ENCODE results near the gene GPC6.

The GPC6 gene

DNA sequence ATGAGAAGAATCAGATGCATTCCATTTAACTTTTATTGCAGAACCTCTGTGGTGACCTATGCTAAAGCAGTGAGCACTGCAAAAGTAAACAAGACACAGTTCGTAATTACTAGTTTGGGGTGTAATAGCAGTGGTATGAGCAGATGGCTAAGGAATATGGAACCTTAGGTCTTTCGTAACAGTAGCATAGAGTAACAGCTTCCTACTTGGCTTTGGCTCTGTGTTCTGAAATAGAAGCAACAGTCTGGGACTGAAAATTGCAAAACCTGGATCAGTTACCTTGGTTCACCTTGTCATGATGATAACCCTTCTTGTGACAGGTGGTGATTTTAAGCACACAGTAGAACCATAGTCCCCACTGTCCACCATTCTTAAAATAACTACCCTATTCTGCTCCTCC lies 303.4 kb downstream of the GPC6 start:
- Histone ChIP-seq H3K4me3 (ENCODE audit: severe bottlenecking) (no peak overlapping the region), H3K36me3 (ENCODE audit: low read depth) (no peaks in the 10 kb centered on the region), H3K27ac (ENCODE audit: poor library complexity, severe bottlenecking) (no peak overlapping the region), H3K4me1 (ENCODE audit: insufficient read depth, poor library complexity, severe bottlenecking) (no peaks in the 10 kb centered on the region), H3K9me3 (ENCODE audit: severe bottlenecking) (no peaks in the 10 kb centered on the region), H3K27me3 (ENCODE audit: insufficient read depth, poor library complexity, severe bottlenecking) (no peaks in the 10 kb centered on the region)
- DNase-seq (ENCODE audit: low spot score): no peak
- ATAC-seq (ENCODE audit: low read depth): no peak
- no peak for TF ChIP-seq CTCF (IDR thresholded peaks at IDR 0.05; ENCODE audit: poor library complexity, severe bottlenecking)

DNA sequence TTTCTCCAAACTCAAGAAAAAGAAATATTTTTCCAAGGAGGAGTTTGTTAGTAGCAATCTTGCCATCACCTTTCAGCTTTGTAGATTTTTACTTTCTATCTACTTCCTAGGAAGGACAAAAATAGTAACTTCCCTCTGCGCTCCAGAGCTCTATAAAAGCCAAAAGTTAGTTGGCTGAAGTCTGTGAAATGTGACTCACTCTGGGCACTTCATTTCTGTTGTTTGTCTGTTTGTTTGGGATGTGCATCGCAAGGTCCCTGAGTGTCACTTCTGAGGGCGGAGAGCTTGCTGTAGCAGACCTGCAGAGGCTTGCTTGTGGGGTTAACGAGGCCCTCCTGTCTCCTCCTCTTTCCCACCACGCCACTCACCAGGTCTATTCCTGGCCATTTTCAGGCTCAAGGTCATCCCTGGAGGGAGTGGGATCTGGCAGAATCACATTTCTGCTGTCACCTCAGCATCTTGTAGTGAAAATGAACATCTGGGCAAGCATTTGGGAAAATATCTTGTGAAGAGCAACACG lies 307.6 kb downstream of the GPC6 start:
- no peak for DNase-seq (ENCODE audit: low spot score)
- TF ChIP-seq CTCF (IDR thresholded peaks at IDR 0.05; ENCODE audit: poor library complexity, severe bottlenecking): no peak

DNA sequence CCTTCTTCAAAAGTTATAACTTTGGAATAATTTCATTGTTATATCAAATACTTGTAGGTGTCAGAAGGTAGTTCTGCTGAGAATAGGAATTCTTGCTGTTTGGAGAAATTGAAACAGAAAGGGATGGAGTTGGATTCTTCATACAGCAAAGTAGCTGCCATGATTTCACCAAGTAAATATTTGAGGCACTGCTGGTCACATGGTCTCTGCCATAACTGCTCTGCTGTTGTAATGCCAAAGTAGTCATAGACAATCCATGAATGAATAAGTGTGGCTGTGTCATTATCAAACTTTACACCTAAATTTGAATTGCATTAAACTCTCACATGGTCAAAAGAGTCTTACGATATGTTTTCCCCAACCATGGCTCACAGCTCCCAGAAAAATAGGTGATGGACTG lies 308.6 kb downstream of the GPC6 start:
- Histone ChIP-seq H3K36me3 (ENCODE audit: low read depth) (no peaks in the 10 kb centered on the region), H3K4me1 (ENCODE audit: insufficient read depth, poor library complexity, severe bottlenecking) (no peaks in the 10 kb centered on the region), H3K4me3 (ENCODE audit: severe bottlenecking) (no peak overlapping the region), H3K27me3 (ENCODE audit: insufficient read depth, poor library complexity, severe bottlenecking) (no peaks in the 10 kb centered on the region), H3K9me3 (ENCODE audit: severe bottlenecking) (no peaks in the 10 kb centered on the region), H3K27ac (ENCODE audit: poor library complexity, severe bottlenecking) (no peak overlapping the region)
- ATAC-seq (ENCODE audit: low read depth) (0 out of 3 replicates have a peak, but pooled peaks have one; percentile 29), DNase-seq (ENCODE audit: low spot score) (no peak)
- TF ChIP-seq CTCF (IDR thresholded peaks at IDR 0.05; ENCODE audit: poor library complexity, severe bottlenecking): no peak

More for the DNA sequence above, 307.6 kb downstream of the GPC6 start:
- Histone ChIP-seq H3K27me3 (ENCODE audit: insufficient read depth, poor library complexity, severe bottlenecking) (no peaks in the 10 kb centered on the region), H3K4me3 (ENCODE audit: severe bottlenecking) (no peak overlapping the region), H3K27ac (ENCODE audit: poor library complexity, severe bottlenecking) (no peak overlapping the region), H3K36me3 (ENCODE audit: low read depth) (no peaks in the 10 kb centered on the region), H3K4me1 (ENCODE audit: insufficient read depth, poor library complexity, severe bottlenecking) (no peaks in the 10 kb centered on the region), H3K9me3 (ENCODE audit: severe bottlenecking) (no peaks in the 10 kb centered on the region)
- no peak for ATAC-seq (ENCODE audit: low read depth)

DNA sequence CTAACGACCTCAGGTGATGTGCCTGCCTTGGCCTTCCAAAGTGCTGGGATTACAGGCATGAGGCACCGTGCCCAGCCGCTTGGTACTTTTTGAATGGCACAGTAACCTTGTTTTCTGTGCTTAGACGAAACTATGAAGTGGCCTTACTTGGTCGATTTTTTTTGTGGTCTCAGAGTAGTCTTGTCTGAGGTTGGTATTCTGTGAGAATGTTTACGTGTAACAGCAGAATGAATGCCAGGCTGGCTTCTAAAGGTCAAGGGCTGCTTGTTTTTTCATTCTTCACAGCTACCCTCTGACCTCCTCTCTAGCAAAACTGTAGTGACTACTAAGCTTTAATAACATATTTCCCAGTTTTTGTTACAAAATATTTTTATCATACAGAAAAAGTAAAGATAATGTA lies 313.3 kb downstream of the GPC6 start:
- no peak for DNase-seq (ENCODE audit: low spot score)
- no peak for TF ChIP-seq CTCF (IDR thresholded peaks at IDR 0.05; ENCODE audit: poor library complexity, severe bottlenecking)
- no peaks in the 10 kb centered on the region for H3K27me3 ChIP-seq (ENCODE audit: insufficient read depth, poor library complexity, severe bottlenecking)
- no peaks in the 10 kb centered on the region for H3K9me3 ChIP-seq (ENCODE audit: severe bottlenecking)
- ATAC-seq (ENCODE audit: low read depth): no peak
- H3K4me3 ChIP-seq (ENCODE audit: severe bottlenecking): no peak overlapping the region
- no peaks in the 10 kb centered on the region for H3K36me3 ChIP-seq (ENCODE audit: low read depth)
- H3K4me1 ChIP-seq (ENCODE audit: insufficient read depth, poor library complexity, severe bottlenecking): no peaks in the 10 kb centered on the region
- H3K27ac ChIP-seq (ENCODE audit: poor library complexity, severe bottlenecking): no peak overlapping the region

GRCh38 chr13:93547886-93548285 lies 321.3 kb downstream of the GPC6 start:
- no peak overlapping the region for H3K27ac ChIP-seq (ENCODE audit: poor library complexity, severe bottlenecking)
- no peaks in the 10 kb centered on the region for H3K27me3 ChIP-seq (ENCODE audit: insufficient read depth, poor library complexity, severe bottlenecking)
- DNase-seq (ENCODE audit: low spot score) (no peak), ATAC-seq (ENCODE audit: low read depth) (no peak)
- TF ChIP-seq CTCF (IDR thresholded peaks at IDR 0.05; ENCODE audit: poor library complexity, severe bottlenecking): no peak
- H3K4me3 ChIP-seq (ENCODE audit: severe bottlenecking): no peak overlapping the region
- peaks cover 8% of the 10 kb centered on the region for H3K4me1 ChIP-seq (ENCODE audit: insufficient read depth, poor library complexity, severe bottlenecking)
- no peaks in the 10 kb centered on the region for H3K9me3 ChIP-seq (ENCODE audit: severe bottlenecking)
- H3K36me3 ChIP-seq (ENCODE audit: low read depth): no peaks in the 10 kb centered on the region
